Measurements from ENCODE around the gene PURA. TPM values are rescaled to one million over a fixed set of nuclear protein-coding genes. Genes with fewer than 3 reads are reported as not detected.

Gene PURA
- total and polyA plus RNA-seq, 2 of the 13 experiments (the other 11 are each of a cell fraction or from before 2014, with no cell fraction given), result 2.0 to 5.0 TPM

DNA sequence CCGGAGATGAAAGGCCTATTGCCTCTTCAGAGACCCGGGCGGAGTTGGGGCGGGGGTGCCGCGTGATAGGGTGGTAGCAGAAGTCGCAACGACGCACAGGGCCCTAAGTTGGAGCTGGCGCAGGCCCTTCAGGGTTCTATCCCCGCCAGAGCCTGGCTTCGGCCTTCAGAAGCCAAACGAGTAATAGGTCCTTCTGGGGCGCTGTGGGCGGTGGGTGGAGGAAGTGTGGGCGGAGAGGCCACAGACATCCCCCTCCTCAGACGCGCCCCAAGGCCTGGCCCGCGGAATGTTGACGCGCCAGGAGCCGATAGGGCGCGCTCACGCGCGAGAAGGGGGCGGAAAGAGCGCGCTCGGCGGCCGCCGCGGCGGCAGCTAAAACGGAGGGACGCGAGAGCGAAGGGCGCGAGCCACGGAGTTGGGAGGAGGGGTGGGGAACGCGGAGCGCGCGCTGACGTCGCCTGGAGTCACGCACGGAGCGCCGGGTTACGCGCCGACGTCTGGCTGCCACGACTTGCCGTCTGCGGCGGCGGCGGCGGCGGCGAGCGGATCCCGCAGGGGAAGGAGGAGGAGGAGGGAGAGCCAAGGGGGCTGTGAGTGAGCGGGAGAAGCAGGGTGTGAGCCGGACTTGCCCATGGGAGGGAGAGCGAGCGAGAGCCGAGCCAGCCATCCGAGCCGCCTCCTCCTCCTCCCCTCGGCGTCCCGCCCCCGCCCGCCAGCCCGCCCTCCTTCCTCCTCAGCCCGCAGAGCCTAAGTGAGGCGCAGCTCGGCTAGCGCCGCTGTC, 6.4 kb upstream of the PURA start (continued):
- TF ChIP-seq SRY (CRISPR knock-in tag; IDR thresholded peaks at IDR 0.05), result peak; percentile 78
- no peak for TF ChIP-seq NFE2 (CRISPR knock-in tag; IDR thresholded peaks at IDR 0.05)
- peak; percentile 85 for TF ChIP-seq SPEN (CRISPR knock-in tag; IDR thresholded peaks at IDR 0.05; ENCODE audit: low read depth)
- TF ChIP-seq JUND (CRISPR knock-in tag; IDR thresholded peaks at IDR 0.05), result no peak
- no peak for TF ChIP-seq TBX3 (IDR thresholded peaks at IDR 0.05; ENCODE audit: borderline replicate concordance)
- TF ChIP-seq ZNF713 (CRISPR knock-in tag; IDR thresholded peaks at IDR 0.05), result no peak
- 0 out of 2 replicates have a peak, but pooled peaks have one; percentile 50 for TF ChIP-seq ZNF780A (CRISPR knock-in tag; IDR thresholded peaks at IDR 0.05)
- TF ChIP-seq IKZF4 (CRISPR knock-in tag; IDR thresholded peaks at IDR 0.05; ENCODE audit: borderline replicate concordance, low read depth, not compliant biosample characterization), result peak; percentile 90
- peak; percentile 94 for TF ChIP-seq ZNF772 (CRISPR knock-in tag; IDR thresholded peaks at IDR 0.05)
- no peak for TF ChIP-seq ZNF3 (CRISPR knock-in tag; IDR thresholded peaks at IDR 0.05)
- TF ChIP-seq GFI1 (CRISPR knock-in tag; IDR thresholded peaks at IDR 0.05; ENCODE audit: borderline replicate concordance), result peak; percentile 57; the same call in 1 of the 2 replicates
- peak; percentile 32; the same call in 1 of the 2 replicates for TF ChIP-seq FOXK1 (CRISPR knock-in tag; IDR thresholded peaks at IDR 0.05; ENCODE audit: borderline replicate concordance, low read depth)
- TF ChIP-seq SIN3A (IDR thresholded peaks at IDR 0.05; ENCODE audit: borderline replicate concordance, low read depth, low read length), result peak; percentile 67; the same call in 1 of the 2 replicates
- TF ChIP-seq ZNF619 (CRISPR knock-in tag; IDR thresholded peaks at IDR 0.05), result no peak
- TF ChIP-seq HMG20B (CRISPR knock-in tag; conservative IDR thresholded peaks at IDR 0.05), result peak; percentile 63; the same call in 1 of the 2 replicates
- peak; percentile 85 for TF ChIP-seq ZNF777 (CRISPR knock-in tag; IDR thresholded peaks at IDR 0.05)
- TF ChIP-seq, protein P1, sequence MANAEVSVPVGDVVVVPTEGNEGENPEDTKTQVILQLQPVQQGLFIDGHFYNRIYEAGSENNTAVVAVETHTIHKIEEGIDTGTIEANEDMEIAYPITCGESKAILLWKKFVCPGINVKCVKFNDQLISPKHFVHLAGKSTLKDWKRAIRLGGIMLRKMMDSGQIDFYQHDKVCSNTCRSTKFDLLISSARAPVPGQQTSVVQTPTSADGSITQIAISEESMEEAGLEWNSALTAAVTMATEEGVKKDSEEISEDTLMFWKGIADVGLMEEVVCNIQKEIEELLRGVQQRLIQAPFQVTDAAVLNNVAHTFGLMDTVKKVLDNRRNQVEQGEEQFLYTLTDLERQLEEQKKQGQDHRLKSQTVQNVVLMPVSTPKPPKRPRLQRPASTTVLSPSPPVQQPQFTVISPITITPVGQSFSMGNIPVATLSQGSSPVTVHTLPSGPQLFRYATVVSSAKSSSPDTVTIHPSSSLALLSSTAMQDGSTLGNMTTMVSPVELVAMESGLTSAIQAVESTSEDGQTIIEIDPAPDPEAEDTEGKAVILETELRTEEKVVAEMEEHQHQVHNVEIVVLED (CRISPR knock-in tag; IDR thresholded peaks at IDR 0.05; ENCODE audit: borderline replicate concordance), result peak; percentile 99
- peak; percentile 62 for TF ChIP-seq HDAC2 (CRISPR knock-in tag; IDR thresholded peaks at IDR 0.05)
- TF ChIP-seq NPAS2 (CRISPR knock-in tag; IDR thresholded peaks at IDR 0.05; ENCODE audit: borderline replicate concordance), result no peak
- no peak for TF ChIP-seq NONO (IDR thresholded peaks at IDR 0.05)
- TF ChIP-seq NONO (CRISPR knock-in tag; conservative IDR thresholded peaks at IDR 0.05), result peak; percentile 85
